SK-N-MC (cell line): ENCODE data around the gene EXD1.
"Not testable (repeated sequence)": the region's sequence is repeated elsewhere in the genome, so short reads cannot be mapped to it uniquely, and the experiment has no call there.

Experiments used
- DNase-seq: peaks from one replicate; pipeline ENCODE4 v3.0.0-alpha.2; 2011; ENCODE audit warnings: low read depth, low spot score
- H3K27ac ChIP-seq: fragments of 200-600 bp; sonication (generic); 2 replicates; pipeline ENCODE4 v1.5.1; 2016; ENCODE audit warnings: mixed run types
- H3K36me3 ChIP-seq: fragments of 200-600 bp; sonication (generic); 2 replicates; pipeline ENCODE4 v1.6.1; 2017; ENCODE audit warnings: antibody characterized with exemption, low read length, mixed read lengths; ENCODE audit not compliant: insufficient read depth
- H3K4me3 ChIP-seq: fragments of 200-600 bp; sonication (generic); 2 replicates; pipeline ENCODE4 v1.5.1; 2016
- H3K9ac ChIP-seq: fragments of 200-600 bp; sonication (generic); 2 replicates; pipeline ENCODE4 v1.8.0; 2017; ENCODE audit warnings: mixed run types, mixed read lengths; ENCODE audit not compliant: insufficient read length
- H3K9me3 ChIP-seq: fragments of 200-600 bp; sonication (generic); 2 replicates; pipeline ENCODE4 v1.6.1; 2017; ENCODE audit warnings: low read depth, mild to moderate bottlenecking, antibody characterized with exemption, low read length, moderate library complexity, mixed read lengths
- EZH2 ChIP-seq: fragments of 200-600 bp; sonication (generic); IDR thresholded peaks from one replicate; pipeline ENCODE4 v1.6.1; 2017; ENCODE audit warnings: antibody characterized with exemption
- FOXP2 ChIP-seq: optimal IDR thresholded peaks from 2 replicates; pipeline ENCODE3; 2011; ENCODE audit warnings: mild to moderate bottlenecking, moderate library complexity; ENCODE audit not compliant: insufficient read depth; ENCODE audit errors: extremely low read length, control extremely low read depth
- POLR2AphosphoS5 ChIP-seq: IDR thresholded peaks from 2 replicates; pipeline ENCODE4 v1.6.1; 2012; ENCODE audit warnings: mild to moderate bottlenecking, low read depth, low read length, borderline replicate concordance

Gene EXD1

DNA sequence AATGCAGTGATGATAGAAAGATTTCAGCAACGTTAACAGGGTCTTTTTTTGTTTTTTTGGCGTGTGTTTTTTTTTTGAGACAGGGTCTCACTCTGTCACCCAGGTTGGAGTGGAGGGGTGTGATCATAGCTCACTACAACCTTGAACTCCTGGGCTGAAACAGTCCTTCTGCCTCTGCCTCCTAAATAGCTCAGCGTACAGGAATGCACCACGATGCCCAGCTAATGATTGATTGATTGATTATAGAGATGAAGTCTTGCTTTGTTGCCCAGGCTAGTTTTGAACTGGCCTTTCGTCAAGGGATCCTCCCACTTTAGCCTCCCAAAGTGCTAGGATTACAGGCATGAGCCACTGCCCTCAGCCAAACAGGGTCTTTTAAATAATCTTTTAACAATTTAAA lies 7.5 kb upstream of the EXD1 start:
- TF ChIP-seq EZH2, result no peak
- Histone ChIP-seq H3K9ac (no peak overlapping the region), H3K9me3 (no peaks in the 10 kb centered on the region), H3K27ac (no peak overlapping the region), H3K4me3 (no peak overlapping the region), H3K36me3 (no peaks in the 10 kb centered on the region)
- DNase-seq, result no peak

GRCh38 chr15:41235929-41236328 lies 5.4 kb upstream of the EXD1 start:
- no peaks in the 10 kb centered on the region for H3K36me3 ChIP-seq
- no peak overlapping the region for H3K27ac ChIP-seq
- H3K9ac ChIP-seq, result no peak overlapping the region
- no peak overlapping the region for H3K4me3 ChIP-seq
- TF ChIP-seq EZH2, result no peak
- no peak for TF ChIP-seq FOXP2
- no peak for TF ChIP-seq POLR2AphosphoS5
- DNase-seq, result no peak
- H3K9me3 ChIP-seq, result no peaks in the 10 kb centered on the region

DNA sequence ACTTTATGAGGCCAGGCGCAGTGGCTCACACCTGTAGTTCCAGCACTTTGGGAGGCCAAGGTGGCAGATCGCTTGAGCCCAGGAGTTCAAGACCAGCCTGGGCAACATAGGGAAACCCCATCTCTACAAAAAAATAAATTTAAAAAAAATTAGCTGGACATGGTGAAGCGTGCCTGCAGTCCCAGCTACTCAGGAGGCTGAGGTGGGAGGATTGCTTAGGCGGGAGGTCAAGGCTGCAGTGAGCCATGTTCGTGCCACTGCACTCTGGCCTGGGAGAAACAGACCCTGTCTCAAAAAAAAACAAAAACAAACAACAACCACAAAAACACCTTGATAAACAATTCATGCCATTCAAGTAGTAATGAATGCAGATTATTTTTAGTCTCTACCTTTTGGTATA lies 4.7 kb upstream of the EXD1 start:
- H3K36me3 ChIP-seq, DNase-seq, H3K27ac ChIP-seq, H3K4me3 ChIP-seq, H3K9me3 ChIP-seq, H3K9ac ChIP-seq: not testable (repeated sequence)

- no peak overlapping the region for H3K4me3 ChIP-seq
These were observed 2.8 kb upstream of the EXD1 start for GRCh38 chr15:41233367-41233771.

DNA sequence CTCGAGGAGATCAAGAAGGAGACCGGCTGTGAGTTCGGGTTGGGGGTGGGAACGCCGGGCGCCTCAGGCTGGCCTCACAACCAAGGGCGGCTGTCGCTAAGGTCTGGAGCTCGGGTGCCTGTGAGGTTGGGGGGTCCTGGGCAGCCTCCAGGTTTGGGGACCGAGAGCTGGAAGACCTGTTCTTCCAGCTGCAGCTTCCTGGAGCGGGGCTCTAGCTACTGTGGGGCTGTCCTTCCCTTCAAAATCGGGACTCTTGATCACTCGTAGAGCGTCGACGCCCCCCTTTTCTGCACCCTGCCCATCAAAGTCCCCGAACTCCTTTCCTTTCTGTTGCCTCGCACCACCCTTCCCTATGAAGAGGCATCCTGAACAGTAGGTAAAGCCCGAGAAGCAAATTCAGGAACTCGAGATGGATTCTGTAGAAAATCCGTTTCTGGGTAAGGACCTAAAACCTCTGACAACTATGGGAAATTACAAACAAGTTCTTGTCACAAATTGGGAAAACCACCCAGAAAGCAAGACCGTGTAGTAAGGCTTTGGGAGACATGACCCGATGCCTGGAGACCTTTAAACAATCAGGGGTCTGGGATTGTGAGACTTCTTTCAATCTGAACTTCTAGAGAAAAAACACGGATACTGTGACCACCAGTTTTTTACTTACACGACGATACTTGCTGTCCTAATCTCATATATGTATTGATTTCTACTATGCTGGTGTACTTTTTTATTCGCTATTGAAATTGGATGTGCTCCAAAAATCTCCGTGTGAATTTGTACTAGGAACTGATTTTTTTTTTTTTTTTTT lies 1.1 kb upstream of the EXD1 start:
- DNase-seq, result no peak
- H3K9me3 ChIP-seq, result no peaks in the 10 kb centered on the region
- peak overlapping the region; percentile 88 for H3K9ac ChIP-seq
- peak overlapping the region; percentile 59; the same call in 1 of the 2 replicates for H3K27ac ChIP-seq
- H3K36me3 ChIP-seq, result no peaks in the 10 kb centered on the region
- peak overlapping the region; percentile 100 for H3K4me3 ChIP-seq
- no peak for TF ChIP-seq EZH2
- no peak for TF ChIP-seq POLR2AphosphoS5
- no peak for TF ChIP-seq FOXP2

More at GRCh38 chr15:41233367-41233771, 2.8 kb upstream of the EXD1 start:
- Histone ChIP-seq H3K27ac (no peak overlapping the region), H3K9me3 (no peaks in the 10 kb centered on the region), H3K9ac (no peak overlapping the region), H3K36me3 (no peaks in the 10 kb centered on the region)
- no peak for DNase-seq
- TF ChIP-seq POLR2AphosphoS5 (no peak), FOXP2 (no peak), EZH2 (no peak)

DNA sequence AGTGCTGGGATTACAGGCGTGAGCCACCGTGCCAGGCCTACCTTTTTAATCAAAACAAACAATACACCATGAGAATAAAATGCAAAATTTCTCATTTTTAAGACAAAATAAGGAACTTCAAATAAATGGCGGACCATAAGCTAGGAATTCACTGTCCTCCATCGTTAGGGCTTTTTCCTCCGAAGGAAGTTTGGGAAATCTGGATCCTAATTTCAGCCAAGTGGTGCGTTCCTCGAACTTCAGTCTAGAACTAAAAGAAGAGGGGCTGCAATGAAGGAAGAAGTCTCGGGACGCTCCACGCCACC lies 260 bp downstream of the EXD1 start:
- Histone ChIP-seq H3K9ac (no peak overlapping the region), H3K27ac (no peak overlapping the region), H3K9me3 (no peaks in the 10 kb centered on the region), H3K36me3 (no peaks in the 10 kb centered on the region), H3K4me3 (peak overlapping the region; percentile 100; the same call in 1 of the 2 replicates)
- no peak for DNase-seq
- TF ChIP-seq POLR2AphosphoS5, result no peak
- no peak for TF ChIP-seq FOXP2
- no peak for TF ChIP-seq EZH2

DNA sequence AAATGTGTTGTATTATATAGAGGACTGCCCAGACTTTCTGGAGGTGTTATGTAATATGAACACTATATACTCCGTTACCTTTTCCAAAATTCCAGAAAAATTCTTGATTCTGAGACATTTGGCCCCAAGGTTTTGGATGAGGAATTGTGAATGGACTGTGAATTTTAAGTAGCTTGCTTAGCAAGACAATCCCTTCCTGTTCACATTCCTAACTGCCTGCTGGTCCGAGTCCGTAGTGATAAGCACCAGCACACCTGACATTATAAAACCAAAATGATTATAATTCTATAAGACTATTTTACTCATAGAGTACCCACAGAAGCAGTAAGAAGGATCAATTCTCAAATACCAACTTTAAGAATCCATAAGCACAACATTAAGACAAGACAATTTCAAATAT lies 11.2 kb downstream of the EXD1 start:
- Histone ChIP-seq H3K4me3 (no peak overlapping the region), H3K9ac (no peak overlapping the region), H3K36me3 (no peaks in the 10 kb centered on the region), H3K27ac (no peak overlapping the region), H3K9me3 (no peaks in the 10 kb centered on the region)
- DNase-seq, result no peak
- TF ChIP-seq POLR2AphosphoS5, result no peak
- no peak for TF ChIP-seq EZH2
- no peak for TF ChIP-seq FOXP2

- no peak overlapping the region for H3K4me3 ChIP-seq
- H3K36me3 ChIP-seq, result no peaks in the 10 kb centered on the region
- H3K9me3 ChIP-seq, result no peaks in the 10 kb centered on the region
- no peak for DNase-seq
- H3K27ac ChIP-seq, result no peak overlapping the region
- TF ChIP-seq POLR2AphosphoS5 (no peak), FOXP2 (no peak), EZH2 (no peak)
- no peak overlapping the region for H3K9ac ChIP-seq
These were observed 11.7 kb downstream of the EXD1 start for GRCh38 chr15:41218851-41219250.

DNA sequence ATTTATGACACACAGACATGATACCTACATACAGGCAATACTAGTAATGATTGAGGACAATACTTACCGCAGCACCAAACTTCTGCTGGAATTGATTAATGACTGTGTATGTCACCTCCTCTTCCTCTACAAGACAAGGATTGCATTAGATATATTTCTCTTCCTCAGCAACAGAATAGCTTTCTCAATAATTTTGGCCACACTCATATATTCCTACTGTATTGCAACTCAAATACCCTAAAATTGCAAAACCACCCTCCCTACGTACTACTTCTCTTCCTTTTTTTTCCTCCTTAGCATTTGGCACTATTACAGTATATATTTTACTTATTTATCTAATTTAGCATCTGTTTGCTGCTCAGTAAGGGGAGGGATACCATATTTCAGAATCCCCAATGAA lies 14.8 kb downstream of the EXD1 start:
- DNase-seq, result no peak
- H3K27ac ChIP-seq, result no peak overlapping the region
- no peaks in the 10 kb centered on the region for H3K9me3 ChIP-seq
- no peaks in the 10 kb centered on the region for H3K36me3 ChIP-seq
- H3K9ac ChIP-seq, result no peak overlapping the region
- TF ChIP-seq EZH2 (no peak), FOXP2 (no peak), POLR2AphosphoS5 (no peak)
- no peak overlapping the region for H3K4me3 ChIP-seq
